HEK293 (cell line): ENCODE data around the gene PTMA.
"Not testable (repeated sequence)": the region's sequence is repeated elsewhere in the genome, so short reads cannot be mapped to it uniquely, and the experiment has no call there.

Source experiments
- CTCF ChIP-seq: fragments of 450-650 bp; formaldehyde crosslinking; IDR thresholded peaks from 2 replicates; pipeline ENCODE4 v1.5.1; 2016; ENCODE audit warnings: missing biosample characterization, missing genetic modification characterization
- KLF7 ChIP-seq: fragments of 450-650 bp; formaldehyde crosslinking; IDR thresholded peaks from 2 replicates; pipeline ENCODE4 v1.5.1; 2016; ENCODE audit warnings: missing biosample characterization, missing genetic modification characterization, borderline replicate concordance
- PBX3 ChIP-seq: sonication (generic); formaldehyde crosslinking; IDR thresholded peaks from 2 replicates; pipeline ENCODE4 v1.8.1; 2022; ENCODE audit warnings: mild to moderate bottlenecking, moderate library complexity, missing genetic modification reagents
- REST ChIP-seq: fragments of 450-650 bp; formaldehyde crosslinking; IDR thresholded peaks from 2 replicates; pipeline ENCODE4 v1.5.1; 2016; ENCODE audit warnings: missing biosample characterization, missing genetic modification characterization
- SCRT1 ChIP-seq: fragments of 450-650 bp; formaldehyde crosslinking; IDR thresholded peaks from 2 replicates; pipeline ENCODE4 v1.5.1; 2016; ENCODE audit warnings: missing biosample characterization, missing genetic modification characterization, borderline replicate concordance
- ZNF37A ChIP-seq: fragments of 450-650 bp; IDR thresholded peaks from 2 replicates; pipeline ENCODE4 v1.5.1; 2018; ENCODE audit warnings: missing biosample characterization, missing genetic modification characterization
- ZNF555 ChIP-seq: fragments of 450-650 bp; formaldehyde crosslinking; conservative IDR thresholded peaks from 2 replicates; pipeline ENCODE4 v1.5.1; 2017; ENCODE audit warnings: missing biosample characterization, mild to moderate bottlenecking, missing genetic modification characterization, inconsistent platforms
- ZSCAN5A ChIP-seq: fragments of 450-650 bp; formaldehyde crosslinking; IDR thresholded peaks from 2 replicates; pipeline ENCODE4 v1.5.1; 2016; ENCODE audit warnings: missing biosample characterization, missing genetic modification characterization

- not testable (repeated sequence) for TF ChIP-seq CTCF (tag by site-specific recombination); KLF7 (tag by site-specific recombination); REST (tag by site-specific recombination); ZSCAN5A (tag by site-specific recombination); SCRT1; ZNF555 (tag by site-specific recombination); ZNF37A (tag by site-specific recombination); PBX3 (CRISPR knock-in tag)
Measured at GRCh38 chr2:231713406-231713729, 5.0 kb downstream of the PTMA start.
